GM18868 (cell line): ENCODE results near the gene OPN3.

Experiments
- ATAC-seq: cut with Tn5 transposase; IDR thresholded peaks from one replicate; pipeline ENCODE4 v1.9.1; 2021; ENCODE audit warnings: mild to moderate bottlenecking, moderate library complexity; ENCODE audit not compliant: unreplicated experiment

Gene OPN3

GRCh38 chr1:241646201-241646600 lies 6.0 kb upstream of the OPN3 start:
- ATAC-seq, result no peak

DNA sequence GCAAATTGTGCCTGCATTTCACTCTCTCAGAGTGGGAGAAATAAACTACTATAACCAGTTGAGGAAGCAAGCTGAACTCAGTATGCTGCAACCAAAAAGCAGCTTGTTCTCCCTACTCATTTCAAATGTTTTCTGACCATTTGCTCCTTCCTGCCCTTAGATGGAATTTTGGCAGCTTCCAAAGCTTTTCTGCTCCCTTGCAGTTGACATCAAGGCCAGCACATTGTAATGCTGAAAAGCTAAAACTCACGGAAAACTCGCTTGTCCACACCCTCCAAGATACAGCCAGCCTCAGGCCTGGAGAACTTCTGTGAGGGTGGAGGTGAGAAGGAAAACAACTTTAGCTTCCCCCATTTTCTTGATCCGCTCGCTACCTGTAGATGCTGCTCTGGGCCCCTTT lies 5.0 kb upstream of the OPN3 start:
- no peak for ATAC-seq

- ATAC-seq, result no peak
These were observed 4.1 kb upstream of the OPN3 start for GRCh38 chr1:241644259-241644658.

- ATAC-seq, result no peak
These were observed 2.4 kb upstream of the OPN3 start for GRCh38 chr1:241642593-241642944.

GRCh38 chr1:241641773-241642592 lies 1.8 kb upstream of the OPN3 start:
- no peak for ATAC-seq

DNA sequence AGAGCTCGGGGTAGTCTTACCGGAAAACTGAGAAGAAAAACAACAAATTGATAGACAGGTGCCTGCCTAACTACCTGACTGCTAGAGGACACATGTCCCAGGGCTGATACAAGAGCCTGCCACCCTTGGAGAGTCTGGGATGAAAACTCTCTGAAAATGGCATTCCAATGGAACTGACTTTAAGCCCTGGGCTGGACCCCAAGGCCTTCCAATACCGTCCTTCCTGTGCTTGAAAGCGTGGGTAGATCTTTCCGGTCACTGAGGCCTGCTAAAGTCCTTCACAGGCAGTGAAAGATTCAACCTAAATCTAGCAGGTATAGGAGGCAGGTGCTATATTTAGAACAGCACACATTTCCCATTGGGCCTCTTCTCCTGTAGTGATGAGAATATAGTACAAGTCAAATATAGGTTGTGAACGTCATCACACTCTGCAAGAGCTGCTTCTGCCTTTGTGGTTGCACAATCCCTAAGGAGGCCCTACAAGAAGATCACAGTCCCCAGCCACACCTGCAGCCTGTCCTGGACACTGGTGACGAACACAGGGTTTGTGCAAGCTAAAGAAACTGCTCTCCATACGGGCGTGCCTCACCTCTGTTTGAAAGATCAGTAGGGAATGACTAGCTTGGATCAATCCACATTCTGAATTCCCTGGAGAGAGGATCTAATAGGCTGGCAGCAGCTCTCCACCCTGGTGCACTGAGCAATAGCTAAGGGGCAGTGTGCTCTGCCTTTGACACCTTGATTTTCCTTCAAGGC lies 876 bp upstream of the OPN3 start:
- ATAC-seq, result no peak

GRCh38 chr1:241639623-241640148 lies 483 bp downstream of the OPN3 start:
- peak; percentile 44 for ATAC-seq

DNA sequence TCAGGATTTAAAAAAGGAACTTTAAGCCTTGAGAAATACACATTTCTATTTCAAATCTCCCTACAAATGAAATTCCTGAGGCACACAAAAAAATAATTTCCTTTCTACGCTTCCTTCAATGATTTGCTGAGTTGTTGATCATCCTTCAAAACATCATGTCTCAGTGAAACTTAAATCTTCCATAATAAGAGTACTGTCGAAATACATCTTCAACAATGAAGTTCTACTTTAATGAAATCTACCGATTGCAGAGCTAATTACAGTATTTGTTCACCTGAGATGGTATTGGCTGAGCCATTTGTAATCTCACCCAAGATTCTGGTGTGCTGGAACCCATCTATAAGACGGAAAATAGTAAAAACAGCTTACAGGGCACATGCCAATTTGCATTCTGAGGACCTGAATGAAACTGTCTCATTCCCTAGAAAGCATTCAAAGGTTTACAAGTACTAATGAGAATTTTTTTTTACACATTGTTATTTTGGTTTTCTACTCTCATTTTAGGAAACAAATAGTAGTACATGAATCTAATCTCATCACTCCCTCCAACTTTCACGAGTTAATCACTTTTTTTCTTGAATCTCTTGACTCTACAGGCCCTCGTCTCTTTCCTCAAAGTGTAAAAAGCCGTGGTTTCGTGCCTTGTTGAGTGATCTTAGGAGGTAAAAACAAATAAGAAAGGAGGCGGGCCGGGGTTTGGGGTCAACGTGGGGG lies 1.1 kb downstream of the OPN3 start:
- ATAC-seq, result no peak

DNA sequence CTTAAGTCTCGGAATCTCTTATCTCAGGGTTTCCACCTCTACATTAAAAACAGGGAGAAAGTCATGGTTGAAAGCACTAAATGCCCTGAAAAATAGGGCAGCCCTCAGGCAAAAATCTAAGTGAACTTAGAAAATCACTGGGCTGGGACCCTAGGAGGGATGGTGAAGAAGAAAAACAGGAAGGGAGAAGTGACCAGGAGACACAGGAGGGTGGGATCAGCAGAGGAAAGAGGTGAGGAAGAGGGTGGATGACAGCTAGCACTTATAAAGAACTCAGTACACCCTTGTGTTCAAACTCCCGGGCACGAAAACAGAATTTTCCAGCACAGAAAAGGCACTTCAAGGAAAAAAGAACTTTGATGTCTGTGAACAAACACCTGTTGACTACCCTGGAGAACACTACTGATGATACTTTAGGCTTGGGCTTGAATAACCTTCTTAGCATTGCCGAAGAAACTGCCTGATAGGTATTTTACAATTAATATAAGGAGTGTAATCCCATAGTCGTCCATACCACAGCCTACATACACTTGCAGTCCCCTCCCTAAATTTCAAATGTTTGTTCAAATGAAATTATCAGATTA lies 2.0 kb downstream of the OPN3 start:
- ATAC-seq, result no peak

- no peak for ATAC-seq
These were observed 2.6 kb downstream of the OPN3 start for GRCh38 chr1:241637604-241638003.

- ATAC-seq, result no peak
These were observed 3.1 kb downstream of the OPN3 start for GRCh38 chr1:241637046-241637590.

DNA sequence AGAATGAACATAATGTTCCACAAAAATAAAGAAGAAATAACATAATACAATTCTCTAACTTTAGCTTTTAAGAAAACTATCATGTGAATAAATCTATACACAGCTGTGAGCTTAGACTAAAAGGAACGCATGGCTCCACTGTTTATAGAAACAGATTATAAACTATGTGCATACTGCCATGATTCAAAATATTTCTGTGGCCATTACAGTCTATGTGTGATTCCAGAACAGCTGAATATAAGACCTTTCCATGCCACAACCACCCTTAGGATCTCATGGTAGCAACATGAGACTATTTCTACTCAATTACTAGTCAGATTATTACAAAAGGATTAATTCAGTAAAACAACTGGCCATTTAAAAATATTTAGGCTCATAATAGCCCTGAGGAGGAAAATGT lies 3.9 kb downstream of the OPN3 start:
- no peak for ATAC-seq

GRCh38 chr1:241635556-241636152 lies 4.5 kb downstream of the OPN3 start:
- peak; percentile 16 for ATAC-seq

DNA sequence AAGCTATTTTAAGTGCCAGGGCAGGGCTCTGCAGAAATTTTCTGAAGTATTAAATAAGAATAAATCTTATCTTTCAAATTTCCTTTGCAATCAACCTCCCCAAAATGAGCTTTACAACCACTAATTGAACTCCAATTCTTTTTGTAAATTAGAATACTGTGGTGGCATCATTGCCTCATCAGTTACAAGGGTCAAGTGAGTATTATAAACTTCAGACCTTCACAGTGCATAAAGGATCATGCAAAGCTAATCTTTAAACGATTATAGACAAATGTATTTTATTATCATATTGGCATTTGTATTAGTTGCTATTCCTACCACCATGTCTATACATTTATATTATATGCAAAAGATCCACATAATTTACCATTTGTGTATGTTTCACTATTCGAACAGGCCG lies 7.2 kb downstream of the OPN3 start:
- no peak for ATAC-seq

DNA sequence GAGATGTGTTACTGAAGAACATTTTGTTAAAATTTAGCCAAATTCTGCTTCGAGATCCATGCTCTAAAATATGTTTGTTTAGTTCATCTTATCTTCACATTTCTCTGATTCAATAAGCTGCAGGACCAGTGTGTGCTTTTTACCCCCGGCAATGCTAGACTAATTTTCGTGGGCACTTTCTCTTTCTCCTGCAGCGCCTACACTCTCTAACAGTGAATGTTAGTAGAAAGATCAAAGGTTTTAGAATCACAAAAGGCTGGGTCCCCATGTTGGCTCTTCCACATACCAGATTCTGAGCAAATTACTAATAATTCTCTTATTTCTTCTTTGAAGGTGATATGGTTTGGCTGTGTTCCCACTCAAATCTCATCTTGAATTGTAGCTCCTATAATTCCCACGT lies 8.5 kb downstream of the OPN3 start:
- no peak for ATAC-seq

DNA sequence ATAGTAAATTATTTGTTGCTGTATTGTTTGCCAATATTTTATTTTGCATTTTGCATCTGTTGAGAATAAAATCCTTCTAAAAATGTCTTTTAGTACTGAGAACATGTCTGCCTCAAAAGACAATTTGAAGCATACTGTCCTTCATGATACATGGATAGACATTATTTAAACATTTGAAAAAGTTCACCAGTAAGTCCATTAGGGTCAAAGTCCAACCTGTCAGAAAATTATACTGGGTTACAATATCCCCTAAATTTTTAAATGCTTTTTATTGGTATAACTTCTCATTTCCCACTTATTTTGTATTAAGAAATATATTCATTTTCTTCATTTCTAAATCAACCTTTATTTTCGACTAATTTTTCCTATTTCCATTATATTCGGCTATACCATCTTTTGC lies 9.3 kb downstream of the OPN3 start:
- no peak for ATAC-seq

- no peak for ATAC-seq
These were observed 9.7 kb downstream of the OPN3 start for GRCh38 chr1:241630476-241630875.

- no peak for ATAC-seq
These were observed 10.2 kb downstream of the OPN3 start for GRCh38 chr1:241630005-241630404.

DNA sequence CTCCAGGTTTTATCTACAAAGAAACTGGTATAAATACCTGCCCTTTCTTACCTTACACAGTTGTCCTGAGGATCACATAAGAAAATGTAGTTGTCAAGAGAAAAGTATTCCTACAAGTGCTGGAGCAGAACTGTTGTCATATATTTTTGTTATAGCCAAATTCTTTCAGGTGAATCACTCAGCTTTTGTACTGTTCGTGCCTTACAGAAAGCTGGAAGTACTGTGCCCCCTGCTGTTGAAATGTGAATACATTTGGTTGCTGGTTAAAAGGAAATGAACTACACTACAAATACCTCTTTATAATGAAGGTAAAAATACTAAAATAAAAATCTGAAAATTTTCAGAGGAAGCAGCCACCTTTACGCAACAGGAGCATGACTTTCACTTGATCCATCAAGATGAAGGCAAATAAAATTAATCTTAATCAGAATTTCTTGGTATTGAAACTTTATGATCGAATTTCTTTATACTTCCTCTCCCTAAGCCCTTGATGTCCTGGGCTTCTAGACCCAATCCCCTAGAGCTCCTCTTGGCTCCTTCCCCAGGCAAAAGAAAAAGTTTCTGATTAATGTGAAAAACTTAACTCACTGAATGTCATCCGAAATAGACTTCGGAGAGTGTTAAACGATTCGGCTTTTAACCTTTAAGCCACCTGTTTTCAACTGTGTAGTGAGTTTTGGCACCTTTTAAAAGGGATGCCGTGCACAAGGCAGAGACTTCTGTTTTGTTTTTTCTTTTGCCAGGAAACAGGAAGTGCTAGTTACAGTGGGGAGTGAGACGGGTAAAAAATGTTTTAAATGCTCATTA lies 12.5 kb downstream of the OPN3 start:
- ATAC-seq, result peak; percentile 81

- no peak for ATAC-seq
These were observed 15.2 kb downstream of the OPN3 start for GRCh38 chr1:241624935-241625334.
